GM23248 (cell line): Measurements from ENCODE around the gene ABCC6. TPM values are rescaled to one million over a fixed set of nuclear protein-coding genes. Genes with fewer than 3 reads are reported as not detected.
"Not testable (repeated sequence)": the region's sequence is repeated elsewhere in the genome, so short reads cannot be mapped to it uniquely, and the experiment has no call there.

Experiments
- DNase-seq: peaks from one replicate; pipeline ENCODE4 v3.0.0-alpha.2; 2015
- H2AFZ ChIP-seq: fragments of 200-600 bp; sonication (generic); 2 replicates; pipeline ENCODE4 v1.6.1; 2016; ENCODE audit warnings: antibody characterized with exemption
- H3F3A ChIP-seq: fragments of 200-600 bp; sonication (generic); 2 replicates; pipeline ENCODE4 v1.6.1; 2016; ENCODE audit warnings: mild to moderate bottlenecking, antibody characterized with exemption, mixed run types; ENCODE audit not compliant: insufficient read depth
- H3K27ac ChIP-seq: fragments of 200-600 bp; sonication (generic); 2 replicates; pipeline ENCODE4 v1.5.1; 2016; ENCODE audit warnings: mild to moderate bottlenecking
- H3K27me3 ChIP-seq: fragments of 200-600 bp; sonication (generic); replicated peaks from 2 replicates; pipeline ENCODE4 v1.6.1; 2016; ENCODE audit warnings: mild to moderate bottlenecking; ENCODE audit not compliant: insufficient read depth
- H3K36me3 ChIP-seq: fragments of 200-600 bp; sonication (generic); 2 replicates; pipeline ENCODE4 v1.6.1; 2016; ENCODE audit warnings: low read depth, mild to moderate bottlenecking
- H3K4me1 ChIP-seq: fragments of 200-600 bp; sonication (generic); 2 replicates; pipeline ENCODE4 v1.6.1; 2016; ENCODE audit warnings: mild to moderate bottlenecking; ENCODE audit not compliant: insufficient read depth
- H3K4me2 ChIP-seq: fragments of 200-600 bp; sonication (generic); one replicate; pipeline ENCODE4 v1.6.1; 2016; ENCODE audit warnings: mild to moderate bottlenecking; ENCODE audit not compliant: unreplicated experiment
- H3K4me3 ChIP-seq: fragments of 200-600 bp; sonication (generic); 2 replicates; pipeline ENCODE4 v1.5.1; 2016; ENCODE audit warnings: mild to moderate bottlenecking
- H3K79me2 ChIP-seq: fragments of 200-600 bp; sonication (generic); 2 replicates; pipeline ENCODE4 v1.6.1; 2016; ENCODE audit warnings: mild to moderate bottlenecking; ENCODE audit not compliant: insufficient read depth
- H3K9ac ChIP-seq: fragments of 200-600 bp; sonication (generic); 2 replicates; pipeline ENCODE4 v1.6.1; 2016; ENCODE audit warnings: mild to moderate bottlenecking
- H3K9me2 ChIP-seq: fragments of 200-600 bp; sonication (generic); 2 replicates; pipeline ENCODE4 v1.6.1; 2016; ENCODE audit warnings: mixed run types, mild to moderate bottlenecking, moderate library complexity; ENCODE audit not compliant: insufficient read depth
- H3K9me3 ChIP-seq: fragments of 200-600 bp; sonication (generic); one replicate; pipeline ENCODE4 v1.6.1; 2017; ENCODE audit warnings: low read depth
- H4K20me1 ChIP-seq: fragments of 200-600 bp; sonication (generic); 2 replicates; pipeline ENCODE4 v1.6.0; 2016; ENCODE audit not compliant: insufficient read depth
- WGBS, 2 experiments: methylation state at CpG; one replicate each; pipeline ENCODE4 v1.1.6; 2015 to 2017; ENCODE audit warnings: low lambda C conversion rate in 2 of 2, low coverage in 1 of 2; ENCODE audit errors: missing lambda C conversion rate in 2 of 2; 5-methylcytosine and 5-hydroxymethylcytosine counted together
- in situ Hi-C: fragments of 300-500 bp; cut with MboI; formaldehyde crosslinking; loops from 2 replicates; pipeline ENCODE4 v1.15.0; 2020
- polyA plus RNA-seq: library from polyadenylated mRNA; unstranded; fragments of >200 nt; fragmentation: Nextera tagmentation; extraction: Ambion mirVana; gene quantifications from 2 replicates; pipeline ENCODE4 v1.2.1, GENCODE V29; 2016
- total RNA-seq: library from RNA; depleted of rRNA; stranded (reverse); fragments of >200 nt; shearing (Covaris generic); gene quantifications from 2 replicates; pipeline ENCODE4 v1.2.3, GENCODE V29; 2014

Gene ABCC6
- total and polyA plus RNA-seq, 2 experiments from 2014 or later: 0.24 TPM; not detected in 1

DNA sequence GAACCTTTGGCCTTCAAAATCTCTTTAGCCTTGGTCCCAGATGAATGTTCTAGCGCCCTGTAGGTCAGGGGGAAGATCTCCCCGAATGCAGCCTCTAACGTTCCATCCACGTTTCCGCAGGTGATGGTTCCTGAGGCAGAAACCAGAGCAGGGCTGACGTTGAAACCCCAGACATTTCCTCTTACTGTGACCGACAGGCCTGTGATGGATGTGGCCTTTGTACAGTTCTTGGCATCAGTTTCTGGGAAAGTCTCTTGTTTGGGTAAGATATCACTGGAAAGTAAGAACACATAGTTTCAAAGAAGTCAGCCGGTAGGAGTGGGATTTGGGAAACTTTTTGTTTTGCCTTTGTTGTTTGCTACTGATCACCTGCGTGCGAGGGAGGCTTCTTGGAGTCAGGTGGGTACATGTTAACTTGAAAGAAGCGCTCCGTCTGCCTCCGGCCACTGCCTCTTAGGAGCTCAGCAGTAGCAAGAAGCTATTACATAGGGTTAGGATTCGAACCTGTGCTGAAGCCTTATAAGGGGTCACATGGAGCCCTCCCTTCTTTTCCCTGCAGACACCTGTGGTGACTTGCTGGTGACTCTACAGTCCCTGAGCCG, 39.8 kb upstream of the ABCC6 start:
- H3K36me3 ChIP-seq, H4K20me1 ChIP-seq, H3K4me3 ChIP-seq, H3K4me1 ChIP-seq, in situ Hi-C loops, H3K9me3 ChIP-seq, H3F3A ChIP-seq, H3K27me3 ChIP-seq, H3K9ac ChIP-seq, H2AFZ ChIP-seq, H3K79me2 ChIP-seq, H3K9me2 ChIP-seq, H3K27ac ChIP-seq, H3K4me2 ChIP-seq, DNase-seq: not testable (repeated sequence)
- WGBS, 2 experiments: 94 to 97% methylated on average over 13 to 14 of the region's 15 CpGs

DNA sequence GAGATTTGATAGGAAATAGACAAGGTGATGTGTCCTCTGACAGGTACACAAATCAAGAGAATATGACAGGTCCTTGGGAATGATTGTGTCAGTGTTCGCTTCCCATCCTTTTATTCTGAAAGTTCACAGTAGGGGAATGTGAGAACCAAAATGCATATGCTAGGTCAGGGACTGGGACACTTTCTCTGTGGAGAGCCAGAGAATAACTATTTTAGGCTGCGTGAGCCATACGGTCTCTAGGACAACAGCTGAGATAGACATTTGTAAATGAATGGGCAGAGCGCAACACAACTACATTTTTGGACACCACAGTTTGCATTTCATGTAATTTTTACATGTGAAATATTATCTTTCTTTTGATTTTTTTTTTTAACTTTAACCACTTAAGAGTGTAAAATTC, 36.7 kb upstream of the ABCC6 start:
- H3K4me2 ChIP-seq, H3K36me3 ChIP-seq, H3K79me2 ChIP-seq, H3K27me3 ChIP-seq, H3K9me3 ChIP-seq, H3K4me3 ChIP-seq, H4K20me1 ChIP-seq, H2AFZ ChIP-seq, H3K27ac ChIP-seq, H3K4me1 ChIP-seq, H3K9ac ChIP-seq, H3K9me2 ChIP-seq, DNase-seq, in situ Hi-C loops, H3F3A ChIP-seq: not testable (repeated sequence)
- 100% methylated on average over 1 of the region's 4 CpGs for WGBS, 2 experiments

DNA sequence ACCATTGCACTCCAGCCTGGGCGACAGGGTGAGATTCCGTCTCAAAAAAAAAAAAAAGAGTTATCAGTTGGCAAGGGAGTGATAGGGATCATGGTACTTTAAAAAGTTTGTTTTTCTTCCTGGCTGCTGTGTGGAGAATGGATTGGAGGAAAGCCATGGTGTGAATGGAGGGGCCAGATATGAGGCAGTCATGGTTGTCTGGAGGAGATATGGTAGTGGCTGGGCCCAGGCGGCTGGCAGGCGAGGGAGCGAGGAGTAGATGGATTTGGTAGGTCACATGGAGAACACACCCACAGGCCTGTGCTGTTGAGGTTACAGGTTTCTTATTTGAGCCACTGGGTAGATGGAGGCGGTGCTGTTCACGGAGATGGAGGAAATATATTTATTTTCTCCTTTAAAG, 35.5 kb upstream of the ABCC6 start:
- WGBS, 2 experiments: 90 to 98% methylated on average over 7 of the region's 7 CpGs

DNA sequence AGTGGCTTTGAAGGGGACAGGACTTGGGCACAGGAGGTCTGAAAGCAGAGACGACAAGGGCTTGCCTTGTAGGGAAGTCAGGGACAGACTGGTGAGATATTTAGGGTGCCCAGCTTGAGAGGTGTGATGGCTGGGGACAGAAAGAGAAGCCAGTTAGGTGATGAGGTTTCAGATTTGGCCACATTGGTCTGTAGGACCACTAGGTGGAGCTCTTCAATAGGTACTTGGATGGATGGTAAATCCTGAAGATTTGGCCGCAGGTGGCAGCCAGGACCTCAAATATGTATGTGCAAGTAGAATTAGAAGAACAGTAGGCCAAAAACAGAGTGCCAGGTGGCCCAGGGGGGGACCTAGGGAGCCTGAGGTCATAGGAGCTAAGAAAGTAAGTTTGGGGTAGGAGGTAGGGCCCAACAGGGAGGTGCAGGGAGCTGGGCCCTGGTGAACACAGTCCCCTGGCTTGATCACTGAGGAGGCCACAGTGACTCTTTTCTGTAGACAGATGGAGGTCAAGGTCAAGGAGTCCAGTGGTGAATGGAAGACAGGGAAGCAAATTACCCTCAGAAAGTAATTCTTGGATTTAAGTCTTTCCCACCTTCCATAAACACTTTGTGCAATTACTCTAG, 34.1 kb upstream of the ABCC6 start:
- in situ Hi-C loops, H3K36me3 ChIP-seq, DNase-seq: not testable (repeated sequence)

More for the DNA sequence above, 35.5 kb upstream of the ABCC6 start:
- DNase-seq, H3K4me2 ChIP-seq, H3K27me3 ChIP-seq, H3K27ac ChIP-seq, H4K20me1 ChIP-seq, H2AFZ ChIP-seq, H3K4me1 ChIP-seq, H3K9ac ChIP-seq, H3F3A ChIP-seq, H3K4me3 ChIP-seq, H3K36me3 ChIP-seq, H3K9me3 ChIP-seq, H3K79me2 ChIP-seq, in situ Hi-C loops, H3K9me2 ChIP-seq: not testable (repeated sequence)

DNA sequence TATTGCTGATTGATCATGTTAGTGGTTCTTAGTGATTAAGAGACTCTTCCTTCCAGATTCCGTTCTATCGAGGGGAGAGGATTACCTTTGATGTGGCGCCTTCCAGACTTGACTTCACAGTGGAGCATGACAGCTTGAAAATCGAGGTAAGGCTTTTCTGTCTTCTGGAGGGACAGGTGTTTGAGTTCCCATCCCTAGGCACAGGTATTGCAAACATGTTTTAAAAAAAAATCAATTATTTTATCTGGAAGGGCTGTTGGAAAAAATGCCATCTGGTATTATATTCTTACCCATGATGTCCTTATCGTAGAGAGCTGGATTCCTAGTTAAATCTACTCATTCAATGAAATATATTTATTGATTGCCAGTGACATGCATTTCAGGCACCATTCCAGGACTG, 29.1 kb upstream of the ABCC6 start:
- H2AFZ ChIP-seq, H4K20me1 ChIP-seq, H3K9ac ChIP-seq, H3K9me3 ChIP-seq, H3F3A ChIP-seq, H3K4me1 ChIP-seq, DNase-seq, H3K4me2 ChIP-seq, in situ Hi-C loops, H3K27me3 ChIP-seq, H3K4me3 ChIP-seq, H3K27ac ChIP-seq, H3K79me2 ChIP-seq, H3K9me2 ChIP-seq, H3K36me3 ChIP-seq: not testable (repeated sequence)
- WGBS, 2 experiments: no CpG with 5 or more reads among the region's 5 CpGs

More for the DNA sequence above, 34.1 kb upstream of the ABCC6 start:
- not testable (repeated sequence) for H3K27me3 ChIP-seq, H3K4me1 ChIP-seq, H3F3A ChIP-seq, H3K79me2 ChIP-seq, H2AFZ ChIP-seq, H3K4me3 ChIP-seq, H3K9me2 ChIP-seq, H3K4me2 ChIP-seq, H3K9me3 ChIP-seq, H3K9ac ChIP-seq, H4K20me1 ChIP-seq, H3K27ac ChIP-seq
- WGBS, 2 experiments: 49% methylated on average over 2 of the region's 2 CpGs; no CpG with 5 or more reads in 1 of the 2 experiments

DNA sequence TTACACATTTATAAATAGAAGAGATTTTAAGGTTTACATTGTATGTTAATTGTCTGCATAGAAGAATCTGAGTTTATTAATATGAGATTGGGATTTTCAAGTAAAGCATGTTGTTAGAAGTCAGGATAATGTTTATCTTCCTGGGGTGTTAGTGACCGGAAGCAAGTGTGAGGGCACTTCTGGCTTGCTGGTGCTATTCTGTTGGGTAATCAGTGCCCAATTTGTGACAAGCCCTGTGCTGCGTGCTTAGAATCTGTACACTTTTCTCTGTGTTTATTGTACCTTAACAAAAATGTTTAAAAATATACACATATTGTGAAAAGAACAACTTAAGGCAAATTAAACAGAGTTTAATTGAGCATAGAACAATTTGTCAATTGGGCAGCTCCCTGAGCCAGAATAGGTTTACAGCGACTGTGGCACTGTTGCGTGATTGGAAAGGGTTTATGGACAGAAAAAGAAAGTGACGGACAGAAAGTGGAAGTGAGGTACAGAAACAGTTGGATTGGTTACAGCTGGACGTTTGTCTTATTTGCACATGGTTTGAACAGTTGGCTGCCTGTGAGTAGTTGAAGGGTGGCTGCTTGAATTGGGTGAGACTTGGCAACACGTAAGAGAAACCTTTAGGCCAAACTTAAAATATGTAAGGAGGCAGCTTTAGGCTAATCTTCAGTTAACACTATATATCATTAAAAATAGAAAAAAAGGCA, 26.5 kb upstream of the ABCC6 start:
- H3K4me2 ChIP-seq, H3K27ac ChIP-seq, H3K9ac ChIP-seq, H3K79me2 ChIP-seq, H3K4me1 ChIP-seq, H3K9me3 ChIP-seq, H3F3A ChIP-seq, H3K4me3 ChIP-seq, H4K20me1 ChIP-seq, in situ Hi-C loops, H3K9me2 ChIP-seq, DNase-seq, H3K36me3 ChIP-seq, H3K27me3 ChIP-seq, H2AFZ ChIP-seq: not testable (repeated sequence)
- WGBS, 2 experiments: 76 to 79% methylated on average over 4 of the region's 7 CpGs

DNA sequence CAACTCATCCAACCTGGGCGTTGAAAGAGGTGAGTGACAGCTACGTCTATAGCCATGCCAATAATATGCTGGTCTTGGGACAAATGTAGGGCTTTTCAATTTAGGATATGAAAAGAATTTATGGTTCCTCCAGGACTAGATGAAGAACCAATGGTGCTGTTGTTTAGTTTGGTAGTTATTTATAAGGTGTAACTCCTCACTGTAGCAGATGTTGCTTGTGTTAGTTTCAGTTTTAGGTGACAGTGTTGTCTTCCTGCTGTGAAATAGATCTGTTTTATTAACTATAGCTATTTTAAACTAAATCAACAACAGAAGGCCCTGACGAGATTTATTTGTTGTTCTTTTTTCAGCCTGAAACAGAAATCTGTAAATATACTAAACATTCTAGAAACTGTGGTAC, 24.1 kb upstream of the ABCC6 start:
- WGBS, 2 experiments: no CpG with 5 or more reads among the region's 3 CpGs
- H3K9ac ChIP-seq, H4K20me1 ChIP-seq, H3K27ac ChIP-seq, H3K4me1 ChIP-seq, H3K9me3 ChIP-seq, H3K79me2 ChIP-seq, H3K9me2 ChIP-seq, H3F3A ChIP-seq, H3K27me3 ChIP-seq, H3K36me3 ChIP-seq, H3K4me2 ChIP-seq, in situ Hi-C loops, H3K4me3 ChIP-seq, DNase-seq, H2AFZ ChIP-seq: not testable (repeated sequence)
